HepG2 (cell line): ENCODE measurements around the gene GFRA3. TPM values are rescaled to one million over a fixed set of nuclear protein-coding genes. Genes with fewer than 3 reads are reported as not detected.
A peak's percentile ranks its signal among the peaks of the same experiment; 100 is the strongest.

Experiments used
- HOXA3 ChIP-seq: sonication (generic); formaldehyde crosslinking; IDR thresholded peaks from 2 replicates; pipeline ENCODE4 v1.5.0; 2020; ENCODE audit warnings: missing genetic modification reagents
- HOXA5 ChIP-seq: sonication (generic); formaldehyde crosslinking; IDR thresholded peaks from 2 replicates; pipeline ENCODE4 v1.4.0; 2020; ENCODE audit warnings: missing genetic modification reagents
- MBNL3 ChIP-seq: fragments of 250-450 bp; sonication (Bioruptor Pico); conservative IDR thresholded peaks from 2 replicates; pipeline ENCODE4 v1.8.0; 2022; ENCODE audit warnings: mild to moderate bottlenecking, inconsistent platforms
- MIER3 ChIP-seq: IDR thresholded peaks from 2 replicates; pipeline ENCODE4 v1.6.1; 2016; ENCODE audit warnings: missing compliant biosample characterization, borderline replicate concordance
- RELA ChIP-seq: sonication (generic); formaldehyde crosslinking; IDR thresholded peaks from 2 replicates; pipeline ENCODE4 v1.4.0; 2020; ENCODE audit warnings: missing genetic modification reagents
- SPEN ChIP-seq: sonication (generic); formaldehyde crosslinking; IDR thresholded peaks from 2 replicates; pipeline ENCODE4 v1.5.1; 2020; ENCODE audit warnings: low read depth, mild to moderate bottlenecking, missing genetic modification reagents
- TRIM24 ChIP-seq: sonication (generic); formaldehyde crosslinking; IDR thresholded peaks from 2 replicates; pipeline ENCODE4 v1.8.0; 2022; ENCODE audit warnings: mild to moderate bottlenecking, missing genetic modification reagents
- ZNF160 ChIP-seq: sonication (generic); formaldehyde crosslinking; IDR thresholded peaks from 2 replicates; pipeline ENCODE4 v1.8.0; 2022; ENCODE audit warnings: mild to moderate bottlenecking, inconsistent platforms, missing genetic modification reagents
- ZNF75D ChIP-seq: sonication (generic); formaldehyde crosslinking; IDR thresholded peaks from 2 replicates; pipeline ENCODE4 v1.8.1; 2023; ENCODE audit warnings: missing genetic modification reagents, mild to moderate bottlenecking, borderline replicate concordance
- ZSCAN12 ChIP-seq: sonication (generic); formaldehyde crosslinking; IDR thresholded peaks from 2 replicates; pipeline ENCODE4 v1.9.0; 2021; ENCODE audit warnings: mild to moderate bottlenecking, missing genetic modification reagents
- polyA plus RNA-seq, 8 experiments: library from polyadenylated mRNA; depleted of rRNA in 3 of 8; stranded (reverse) in 7 of 8; unstranded in 1 of 8; fragments of >200 nt; fragmentation: Illumina TruSeq in 4 of 8; extraction: Trizol in 4 of 8; gene quantifications; 2 replicates each; pipeline versions ENCODE4 v1.2.1 to v1.2.3, GENCODE V29; 2011 to 2016; ENCODE audit warnings: low read depth in 4 of 8, missing spikeins in 1 of 8, mixed read lengths in 1 of 8; ENCODE audit not compliant: insufficient read depth in 1 of 8
- total RNA-seq, 5 experiments: library from RNA; depleted of rRNA; stranded (reverse); fragments of >200 nt; fragmentation: Illumina TruSeq; extraction: Trizol; gene quantifications; 2 replicates each; pipeline ENCODE4 v1.2.3, GENCODE V29; 2016; ENCODE audit warnings: low read depth in 1 of 5
- TF ChIP-seq, protein P1 (sequence below), 2 experiments: sonication (generic) in 1 of 2; formaldehyde crosslinking in 1 of 2; IDR thresholded peaks; 2 replicates each; pipeline versions ENCODE4 v1.4.0 to v1.6.1; 2016 to 2020; ENCODE audit warnings: borderline replicate concordance in 1 of 2, low read depth in 1 of 2, mild to moderate bottlenecking in 1 of 2, missing genetic modification reagents in 1 of 2
- TF ChIP-seq, protein P2 (sequence below): sonication (generic); formaldehyde crosslinking; IDR thresholded peaks from 2 replicates; pipeline ENCODE4 v1.4.0; 2020; ENCODE audit warnings: missing genetic modification reagents
- TF ChIP-seq, protein P3 (sequence below): sonication (generic); formaldehyde crosslinking; IDR thresholded peaks from 2 replicates; pipeline ENCODE4 v1.5.1; 2020; ENCODE audit warnings: mild to moderate bottlenecking, missing genetic modification reagents, borderline replicate concordance
- TF ChIP-seq, protein P4 (sequence below): IDR thresholded peaks from 2 replicates; pipeline ENCODE4 v1.6.1; 2012; ENCODE audit warnings: low read length, improper control_type of control experiment
- TF ChIP-seq, protein P5 (sequence below): sonication (generic); formaldehyde crosslinking; IDR thresholded peaks from 2 replicates; pipeline ENCODE4 v1.4.0; 2020; ENCODE audit warnings: missing genetic modification reagents
- TF ChIP-seq, protein P6 (sequence below): sonication (generic); IDR thresholded peaks from 2 replicates; pipeline ENCODE4 v1.6.1; 2016; ENCODE audit warnings: low read depth, borderline replicate concordance

The GFRA3 gene
- total and polyA plus RNA-seq, 2 of the 13 experiments (the other 11 are each of a cell fraction or from before 2014, with no cell fraction given): 0.27 to 0.30 TPM

DNA sequence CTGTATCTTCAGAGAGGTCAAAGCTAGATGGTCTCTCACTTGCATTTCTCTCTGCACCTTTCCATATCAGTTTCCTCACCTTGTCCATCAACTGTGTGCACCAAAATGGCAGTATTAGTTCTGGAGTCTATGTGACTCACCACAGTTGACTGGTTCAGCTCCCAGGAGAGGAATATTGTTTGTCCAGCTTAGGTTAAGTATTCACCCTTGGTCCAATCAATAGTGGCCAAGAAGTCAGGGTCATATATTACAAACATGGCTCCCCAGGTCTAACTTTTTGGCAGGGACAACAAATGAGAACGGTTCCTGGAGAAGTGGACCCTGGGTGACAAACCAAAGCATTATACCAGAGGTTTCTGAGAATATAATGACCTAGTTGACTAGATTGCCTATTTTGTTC lies 36.4 kb downstream of the GFRA3 start (continued):
- TF ChIP-seq, protein P1, sequence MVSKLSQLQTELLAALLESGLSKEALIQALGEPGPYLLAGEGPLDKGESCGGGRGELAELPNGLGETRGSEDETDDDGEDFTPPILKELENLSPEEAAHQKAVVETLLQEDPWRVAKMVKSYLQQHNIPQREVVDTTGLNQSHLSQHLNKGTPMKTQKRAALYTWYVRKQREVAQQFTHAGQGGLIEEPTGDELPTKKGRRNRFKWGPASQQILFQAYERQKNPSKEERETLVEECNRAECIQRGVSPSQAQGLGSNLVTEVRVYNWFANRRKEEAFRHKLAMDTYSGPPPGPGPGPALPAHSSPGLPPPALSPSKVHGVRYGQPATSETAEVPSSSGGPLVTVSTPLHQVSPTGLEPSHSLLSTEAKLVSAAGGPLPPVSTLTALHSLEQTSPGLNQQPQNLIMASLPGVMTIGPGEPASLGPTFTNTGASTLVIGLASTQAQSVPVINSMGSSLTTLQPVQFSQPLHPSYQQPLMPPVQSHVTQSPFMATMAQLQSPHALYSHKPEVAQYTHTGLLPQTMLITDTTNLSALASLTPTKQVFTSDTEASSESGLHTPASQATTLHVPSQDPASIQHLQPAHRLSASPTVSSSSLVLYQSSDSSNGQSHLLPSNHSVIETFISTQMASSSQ (IDR thresholded peaks at IDR 0.05; ENCODE audit: low read depth): no peak
- TF ChIP-seq, protein P1 (CRISPR knock-in tag; IDR thresholded peaks at IDR 0.05; ENCODE audit: borderline replicate concordance): no peak
- no peak for TF ChIP-seq TRIM24 (CRISPR knock-in tag)
- no peak for TF ChIP-seq HOXA5 (CRISPR knock-in tag)
- TF ChIP-seq RELA (CRISPR knock-in tag): no peak
- TF ChIP-seq HOXA3 (CRISPR knock-in tag): peak; percentile 54; the same call in 1 of the 2 replicates
- TF ChIP-seq, protein P2, sequence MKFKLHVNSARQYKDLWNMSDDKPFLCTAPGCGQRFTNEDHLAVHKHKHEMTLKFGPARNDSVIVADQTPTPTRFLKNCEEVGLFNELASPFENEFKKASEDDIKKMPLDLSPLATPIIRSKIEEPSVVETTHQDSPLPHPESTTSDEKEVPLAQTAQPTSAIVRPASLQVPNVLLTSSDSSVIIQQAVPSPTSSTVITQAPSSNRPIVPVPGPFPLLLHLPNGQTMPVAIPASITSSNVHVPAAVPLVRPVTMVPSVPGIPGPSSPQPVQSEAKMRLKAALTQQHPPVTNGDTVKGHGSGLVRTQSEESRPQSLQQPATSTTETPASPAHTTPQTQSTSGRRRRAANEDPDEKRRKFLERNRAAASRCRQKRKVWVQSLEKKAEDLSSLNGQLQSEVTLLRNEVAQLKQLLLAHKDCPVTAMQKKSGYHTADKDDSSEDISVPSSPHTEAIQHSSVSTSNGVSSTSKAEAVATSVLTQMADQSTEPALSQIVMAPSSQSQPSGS (CRISPR knock-in tag): no peak
- no peak for TF ChIP-seq ZNF75D
- TF ChIP-seq, protein P3, sequence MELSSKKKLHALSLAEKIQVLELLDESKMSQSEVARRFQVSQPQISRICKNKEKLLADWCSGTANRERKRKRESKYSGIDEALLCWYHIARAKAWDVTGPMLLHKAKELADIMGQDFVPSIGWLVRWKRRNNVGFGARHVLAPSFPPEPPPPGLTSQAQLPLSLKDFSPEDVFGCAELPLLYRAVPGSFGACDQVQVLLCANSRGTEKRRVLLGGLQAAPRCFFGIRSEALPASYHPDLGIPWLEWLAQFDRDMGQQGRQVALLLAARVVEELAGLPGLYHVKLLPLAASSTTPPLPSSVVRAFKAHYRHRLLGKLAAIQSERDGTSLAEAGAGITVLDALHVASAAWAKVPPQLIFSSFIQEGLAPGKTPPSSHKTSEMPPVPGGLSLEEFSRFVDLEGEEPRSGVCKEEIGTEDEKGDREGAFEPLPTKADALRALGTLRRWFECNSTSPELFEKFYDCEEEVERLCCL (CRISPR knock-in tag): no peak
- no peak for TF ChIP-seq ZNF160 (CRISPR knock-in tag)
- TF ChIP-seq MBNL3 (CRISPR knock-in tag): no peak
- TF ChIP-seq, protein P4, sequence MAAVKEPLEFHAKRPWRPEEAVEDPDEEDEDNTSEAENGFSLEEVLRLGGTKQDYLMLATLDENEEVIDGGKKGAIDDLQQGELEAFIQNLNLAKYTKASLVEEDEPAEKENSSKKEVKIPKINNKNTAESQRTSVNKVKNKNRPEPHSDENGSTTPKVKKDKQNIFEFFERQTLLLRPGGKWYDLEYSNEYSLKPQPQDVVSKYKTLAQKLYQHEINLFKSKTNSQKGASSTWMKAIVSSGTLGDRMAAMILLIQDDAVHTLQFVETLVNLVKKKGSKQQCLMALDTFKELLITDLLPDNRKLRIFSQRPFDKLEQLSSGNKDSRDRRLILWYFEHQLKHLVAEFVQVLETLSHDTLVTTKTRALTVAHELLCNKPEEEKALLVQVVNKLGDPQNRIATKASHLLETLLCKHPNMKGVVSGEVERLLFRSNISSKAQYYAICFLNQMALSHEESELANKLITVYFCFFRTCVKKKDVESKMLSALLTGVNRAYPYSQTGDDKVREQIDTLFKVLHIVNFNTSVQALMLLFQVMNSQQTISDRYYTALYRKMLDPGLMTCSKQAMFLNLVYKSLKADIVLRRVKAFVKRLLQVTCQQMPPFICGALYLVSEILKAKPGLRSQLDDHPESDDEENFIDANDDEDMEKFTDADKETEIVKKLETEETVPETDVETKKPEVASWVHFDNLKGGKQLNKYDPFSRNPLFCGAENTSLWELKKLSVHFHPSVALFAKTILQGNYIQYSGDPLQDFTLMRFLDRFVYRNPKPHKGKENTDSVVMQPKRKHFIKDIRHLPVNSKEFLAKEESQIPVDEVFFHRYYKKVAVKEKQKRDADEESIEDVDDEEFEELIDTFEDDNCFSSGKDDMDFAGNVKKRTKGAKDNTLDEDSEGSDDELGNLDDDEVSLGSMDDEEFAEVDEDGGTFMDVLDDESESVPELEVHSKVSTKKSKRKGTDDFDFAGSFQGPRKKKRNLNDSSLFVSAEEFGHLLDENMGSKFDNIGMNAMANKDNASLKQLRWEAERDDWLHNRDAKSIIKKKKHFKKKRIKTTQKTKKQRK: no peak
- TF ChIP-seq SPEN: no peak
- TF ChIP-seq, protein P5, sequence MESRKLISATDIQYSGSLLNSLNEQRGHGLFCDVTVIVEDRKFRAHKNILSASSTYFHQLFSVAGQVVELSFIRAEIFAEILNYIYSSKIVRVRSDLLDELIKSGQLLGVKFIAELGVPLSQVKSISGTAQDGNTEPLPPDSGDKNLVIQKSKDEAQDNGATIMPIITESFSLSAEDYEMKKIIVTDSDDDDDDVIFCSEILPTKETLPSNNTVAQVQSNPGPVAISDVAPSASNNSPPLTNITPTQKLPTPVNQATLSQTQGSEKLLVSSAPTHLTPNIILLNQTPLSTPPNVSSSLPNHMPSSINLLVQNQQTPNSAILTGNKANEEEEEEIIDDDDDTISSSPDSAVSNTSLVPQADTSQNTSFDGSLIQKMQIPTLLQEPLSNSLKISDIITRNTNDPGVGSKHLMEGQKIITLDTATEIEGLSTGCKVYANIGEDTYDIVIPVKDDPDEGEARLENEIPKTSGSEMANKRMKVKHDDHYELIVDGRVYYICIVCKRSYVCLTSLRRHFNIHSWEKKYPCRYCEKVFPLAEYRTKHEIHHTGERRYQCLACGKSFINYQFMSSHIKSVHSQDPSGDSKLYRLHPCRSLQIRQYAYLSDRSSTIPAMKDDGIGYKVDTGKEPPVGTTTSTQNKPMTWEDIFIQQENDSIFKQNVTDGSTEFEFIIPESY (CRISPR knock-in tag): no peak
- no peak for TF ChIP-seq MIER3 (CRISPR knock-in tag)
- TF ChIP-seq, protein P6, sequence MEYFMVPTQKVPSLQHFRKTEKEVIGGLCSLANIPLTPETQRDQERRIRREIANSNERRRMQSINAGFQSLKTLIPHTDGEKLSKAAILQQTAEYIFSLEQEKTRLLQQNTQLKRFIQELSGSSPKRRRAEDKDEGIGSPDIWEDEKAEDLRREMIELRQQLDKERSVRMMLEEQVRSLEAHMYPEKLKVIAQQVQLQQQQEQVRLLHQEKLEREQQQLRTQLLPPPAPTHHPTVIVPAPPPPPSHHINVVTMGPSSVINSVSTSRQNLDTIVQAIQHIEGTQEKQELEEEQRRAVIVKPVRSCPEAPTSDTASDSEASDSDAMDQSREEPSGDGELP: no peak
- TF ChIP-seq ZSCAN12: no peak
